ENCODE data around the gene NTN5. TPM values are rescaled to one million over a fixed set of nuclear protein-coding genes. Genes with fewer than 3 reads are reported as not detected.

Gene NTN5
- total RNA-seq, 1 donor from 2014 or later = 7.1 TPM

- no peaks in the 10 kb centered on the region for H3K27me3 Mint-ChIP-seq (ENCODE audit: low read depth)
- peak overlapping the region; percentile 25 for H3K27ac Mint-ChIP-seq
- H3K4me1 Mint-ChIP-seq = peaks cover 34% of the 10 kb centered on the region
- H3K4me3 Mint-ChIP-seq = peak overlapping the region; percentile 13
- no peaks in the 10 kb centered on the region for H3K9me3 Mint-ChIP-seq
- no peak for DNase-seq (ENCODE audit: low spot score in 2 of 2, unreplicated experiment in 2 of 2)
- TF ChIP-seq CTCF (IDR thresholded peaks at IDR 0.05; ENCODE audit: unreplicated experiment) = no peak
- peaks cover 5% of the 10 kb centered on the region for H3K36me3 Mint-ChIP-seq
Observed at GRCh38 chr19:48615231-48616040, 57.4 kb downstream of the NTN5 start.

- TF ChIP-seq CTCF (IDR thresholded peaks at IDR 0.05; ENCODE audit: unreplicated experiment) = no peak
- peaks cover 31% of the 10 kb centered on the region for H3K4me1 Mint-ChIP-seq
- no peaks in the 10 kb centered on the region for H3K27me3 Mint-ChIP-seq (ENCODE audit: low read depth)
- no peak for DNase-seq (ENCODE audit: low spot score in 2 of 2, unreplicated experiment in 2 of 2)
- H3K36me3 Mint-ChIP-seq = peaks cover 5% of the 10 kb centered on the region
- H3K27ac Mint-ChIP-seq = peak within 1 kb of the TSS; percentile 43
- H3K9me3 Mint-ChIP-seq = no peaks in the 10 kb centered on the region
- peak within 1 kb of the TSS; percentile 13 for H3K4me3 Mint-ChIP-seq
Observed at GRCh38 chr19:48614436-48615230, 58.2 kb downstream of the NTN5 start, which contains the start of gene FAM83E. TSS of gene FAM83E (minus strand) at chr19:48615076. CDS start at chr19:48613372, 1,704 bp downstream.

GRCh38 chr19:48613852-48614435 is 58.9 kb downstream of the NTN5 start:
- Mint-ChIP-seq H3K4me1 (peaks cover 29% of the 10 kb centered on the region), H3K4me3 (no peak overlapping the region), H3K27ac (peak overlapping the region; percentile 43), H3K36me3 (peaks cover 5% of the 10 kb centered on the region), H3K27me3 (ENCODE audit: low read depth) (no peaks in the 10 kb centered on the region), H3K9me3 (no peaks in the 10 kb centered on the region)
- no peak for DNase-seq (ENCODE audit: low spot score in 2 of 2, unreplicated experiment in 2 of 2)
- TF ChIP-seq CTCF (IDR thresholded peaks at IDR 0.05; ENCODE audit: unreplicated experiment) = no peak

GRCh38 chr19:48613024-48613851 is 59.6 kb downstream of the NTN5 start:
- H3K4me1 Mint-ChIP-seq = peaks cover 26% of the 10 kb centered on the region
- H3K27me3 Mint-ChIP-seq (ENCODE audit: low read depth) = no peaks in the 10 kb centered on the region
- no peak for TF ChIP-seq CTCF (IDR thresholded peaks at IDR 0.05; ENCODE audit: unreplicated experiment)
- DNase-seq (ENCODE audit: low spot score in 2 of 2, unreplicated experiment in 2 of 2) = no peak
- H3K4me3 Mint-ChIP-seq = no peak overlapping the region
- no peak overlapping the region for H3K27ac Mint-ChIP-seq
- H3K36me3 Mint-ChIP-seq = peaks cover 5% of the 10 kb centered on the region
- H3K9me3 Mint-ChIP-seq = no peaks in the 10 kb centered on the region

- no peaks in the 10 kb centered on the region for H3K9me3 Mint-ChIP-seq
- H3K4me1 Mint-ChIP-seq = peaks cover 12% of the 10 kb centered on the region
- peaks cover 5% of the 10 kb centered on the region for H3K36me3 Mint-ChIP-seq
- no peak overlapping the region for H3K4me3 Mint-ChIP-seq
- TF ChIP-seq CTCF (IDR thresholded peaks at IDR 0.05; ENCODE audit: unreplicated experiment) = no peak
- H3K27ac Mint-ChIP-seq = no peak overlapping the region
- no peaks in the 10 kb centered on the region for H3K27me3 Mint-ChIP-seq (ENCODE audit: low read depth)
- DNase-seq (ENCODE audit: low spot score in 2 of 2, unreplicated experiment in 2 of 2) = no peak
Observed at GRCh38 chr19:48611872-48612271, 60.9 kb downstream of the NTN5 start.
